ENCODE measurements around the gene SETD1A. TPM values are rescaled to one million over a fixed set of nuclear protein-coding genes. Genes with fewer than 3 reads are reported as not detected.
"Not testable (repeated sequence)": the region's sequence is repeated elsewhere in the genome, so short reads cannot be mapped to it uniquely, and the experiment has no call there.

The SETD1A gene
- total RNA-seq, 1 experiment from 2014 or later: 7.7 TPM

GRCh38 chr16:30998852-30999761, 41.6 kb downstream of the SETD1A start:
- DNase-seq (ENCODE audit: low spot score): no peak

- DNase-seq (ENCODE audit: low spot score): no peak
These were observed 43.3 kb downstream of the SETD1A start for GRCh38 chr16:31000671-31001382.

GRCh38 chr16:31001507-31002249, 44.1 kb downstream of the SETD1A start:
- no peak for DNase-seq (ENCODE audit: low spot score)

- no peak for DNase-seq (ENCODE audit: low spot score)
These were observed 44.7 kb downstream of the SETD1A start for GRCh38 chr16:31002250-31002700.

GRCh38 chr16:31002862-31003341, 45.3 kb downstream of the SETD1A start:
- no peak for DNase-seq (ENCODE audit: low spot score)

GRCh38 chr16:31003744-31004143, 46.2 kb downstream of the SETD1A start:
- no peak for DNase-seq (ENCODE audit: low spot score)

GRCh38 chr16:31004658-31005057, 47.1 kb downstream of the SETD1A start:
- DNase-seq (ENCODE audit: low spot score): no peak

- no peak for DNase-seq (ENCODE audit: low spot score)
These were observed 48.0 kb downstream of the SETD1A start for GRCh38 chr16:31005350-31006085.

- no peak for DNase-seq (ENCODE audit: low spot score)
These were observed 48.5 kb downstream of the SETD1A start for GRCh38 chr16:31006086-31006385.

GRCh38 chr16:31006589-31006988, 49.0 kb downstream of the SETD1A start:
- DNase-seq (ENCODE audit: low spot score): no peak

- DNase-seq (ENCODE audit: low spot score): no peak
These were observed 50.1 kb downstream of the SETD1A start for GRCh38 chr16:31007684-31008083.

- DNase-seq (ENCODE audit: low spot score): no peak
These were observed 50.6 kb downstream of the SETD1A start for GRCh38 chr16:31008149-31008548.

GRCh38 chr16:31008551-31008950, 51.0 kb downstream of the SETD1A start:
- no peak for DNase-seq (ENCODE audit: low spot score)

- DNase-seq (ENCODE audit: low spot score): no peak
These were observed 51.6 kb downstream of the SETD1A start for GRCh38 chr16:31009120-31009519.

- no peak for DNase-seq (ENCODE audit: low spot score)
These were observed 52.5 kb downstream of the SETD1A start for GRCh38 chr16:31009894-31010584.

- no peak for DNase-seq (ENCODE audit: low spot score)
These were observed 53.2 kb downstream of the SETD1A start, which contains the start of gene STX1B for GRCh38 chr16:31010585-31011325. Gene STX1B (minus strand): TSS chr16:31010638. CDS start chr16:31010396, 242 bp downstream.

- DNase-seq (ENCODE audit: low spot score): not testable (repeated sequence)
These were observed 54.3 kb downstream of the SETD1A start for GRCh38 chr16:31011815-31012214.

- not testable (repeated sequence) for DNase-seq (ENCODE audit: low spot score)
These were observed 55.7 kb downstream of the SETD1A start for GRCh38 chr16:31013292-31013691.

GRCh38 chr16:31016018-31016417, 58.5 kb downstream of the SETD1A start:
- no peak for DNase-seq (ENCODE audit: low spot score)

- DNase-seq (ENCODE audit: low spot score): not testable (repeated sequence)
These were observed 60.2 kb downstream of the SETD1A start for GRCh38 chr16:31017756-31018155.

All from HT-29 (cell line).